HL-60 (cell line): ENCODE measurements around the gene C10orf71.

Source experiments
- CTCF ChIP-seq: IDR thresholded peaks from one replicate; pipeline ENCODE4 v1.5.1; 2011; ENCODE audit warnings: low read length, control low read depth, inconsistent platforms; ENCODE audit not compliant: insufficient read depth
- POLR2AphosphoS5 ChIP-seq: IDR thresholded peaks from 2 replicates; pipeline ENCODE4 v1.6.1; 2012; ENCODE audit warnings: low read depth

DNA sequence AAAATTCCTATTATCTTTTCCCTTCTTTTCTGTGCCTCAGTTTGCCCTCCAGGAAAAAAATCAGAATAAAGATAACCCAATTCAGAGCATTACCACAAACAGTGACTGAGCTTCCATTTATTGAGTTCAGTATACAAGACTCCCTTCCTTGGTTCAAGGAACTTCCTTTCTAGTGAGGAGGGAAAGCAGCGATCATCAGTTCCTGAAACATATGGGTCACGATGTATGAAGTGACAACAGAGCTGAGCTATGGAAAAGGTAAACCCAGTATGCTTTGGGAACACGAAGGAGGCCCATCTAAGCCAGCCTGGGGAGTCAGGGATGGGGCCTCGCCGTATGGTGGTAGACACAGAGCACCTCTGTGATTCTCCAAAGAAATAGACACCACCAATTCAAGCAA, 15.8 kb downstream of the C10orf71 start:
- no peak for TF ChIP-seq CTCF
- no peak for TF ChIP-seq POLR2AphosphoS5
